BE2C (cell line): Measurements from ENCODE around the gene MYCN.

Experiments used
- DNase-seq: peaks from one replicate; pipeline ENCODE4 v3.0.0-alpha.2; 2020
- H3K27me3 ChIP-seq: fragments of 250-450 bp; sonication (Bioruptor Pico); 2 replicates; pipeline ENCODE4 v1.5.1; 2020; ENCODE audit warnings: mild to moderate bottlenecking
- H3K36me3 ChIP-seq: fragments of 250-450 bp; sonication (Bioruptor Pico); 2 replicates; pipeline ENCODE4 v1.5.1; 2020; ENCODE audit warnings: mild to moderate bottlenecking
- H3K4me1 ChIP-seq: fragments of 250-450 bp; sonication (Bioruptor Pico); 2 replicates; pipeline ENCODE4 v1.5.1; 2020
- H3K4me3 ChIP-seq: 2 replicates; pipeline ENCODE4 v1.5.1; 2011; ENCODE audit warnings: low read depth, low read length
- H3K9me3 ChIP-seq: fragments of 250-450 bp; sonication (Bioruptor Pico); 2 replicates; pipeline ENCODE4 v1.5.1; 2020
- CTCF ChIP-seq: IDR thresholded peaks from 2 replicates; pipeline ENCODE4 v1.5.1; 2012; ENCODE audit warnings: mild to moderate bottlenecking, low read depth, low read length

The MYCN gene

DNA sequence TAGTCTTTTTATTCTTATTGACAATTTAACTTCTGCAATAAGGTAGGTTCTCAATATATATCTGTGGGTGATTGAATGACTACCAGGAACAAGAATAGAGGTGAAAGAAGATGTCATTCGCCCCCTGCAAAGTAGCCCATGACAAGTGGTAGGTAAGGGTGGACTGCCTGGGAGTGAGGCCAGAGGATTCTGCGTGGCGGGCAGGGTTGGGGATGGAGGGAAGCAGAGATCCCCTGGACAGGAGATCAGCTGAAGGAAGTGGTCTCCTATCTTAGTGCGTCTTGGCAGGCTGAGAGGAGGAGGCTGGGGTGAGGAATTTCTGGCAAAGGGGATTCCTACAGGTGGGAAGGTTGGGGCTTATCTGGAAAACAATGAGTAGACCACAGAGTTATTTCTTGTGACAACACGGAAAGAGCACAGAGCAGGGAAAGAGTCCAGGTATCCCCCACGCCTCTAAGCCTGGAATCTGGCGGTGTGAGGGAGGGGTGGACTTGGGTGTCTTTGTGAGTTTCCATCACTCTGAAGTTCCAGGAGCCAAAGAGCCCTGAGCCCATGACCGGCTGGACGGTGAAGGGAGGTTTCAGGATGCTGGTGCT is 21.5 kb upstream of the MYCN start:
- Histone ChIP-seq H3K27me3 (no peaks in the 10 kb centered on the region), H3K36me3 (no peaks in the 10 kb centered on the region), H3K4me1 (peaks cover 3% of the 10 kb centered on the region; the same call in 1 of the 2 replicates), H3K4me3 (no peak overlapping the region), H3K9me3 (no peaks in the 10 kb centered on the region)
- DNase-seq, result no peak
- TF ChIP-seq CTCF, result no peak

DNA sequence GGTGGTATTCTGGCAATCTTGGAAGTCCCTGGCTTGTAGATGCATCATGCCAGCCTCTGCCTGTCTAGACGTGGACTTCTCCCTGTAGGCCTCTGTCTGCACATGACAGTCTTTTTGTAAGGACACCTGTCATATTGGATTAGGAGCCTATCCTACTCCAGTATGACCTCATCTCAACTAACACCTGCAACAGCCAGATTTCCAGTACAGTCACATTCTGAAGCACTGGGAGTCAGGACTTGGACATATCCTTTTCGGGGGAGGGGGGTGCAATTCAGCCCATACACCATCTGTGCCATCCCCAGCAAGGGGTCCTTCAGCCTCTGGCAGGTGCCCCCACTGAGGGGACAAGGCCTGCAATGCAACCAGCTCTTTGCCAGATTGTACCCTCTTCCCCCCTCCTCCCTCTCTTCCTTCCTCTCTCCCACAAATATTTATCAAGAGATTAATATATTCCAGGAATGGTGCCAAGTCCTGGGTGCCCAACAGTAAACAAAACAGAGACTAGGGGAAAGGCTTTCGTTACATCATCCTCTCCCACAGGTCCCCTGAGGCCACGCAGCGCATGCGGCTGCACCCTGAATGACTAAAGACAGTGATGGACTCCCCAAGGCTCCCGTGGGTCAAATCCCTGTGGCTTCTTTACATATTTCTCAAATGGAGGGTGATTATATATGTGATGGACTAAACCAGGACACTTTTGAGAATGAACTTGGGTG is 20.5 kb upstream of the MYCN start:
- Histone ChIP-seq H3K27me3 (no peaks in the 10 kb centered on the region), H3K36me3 (no peaks in the 10 kb centered on the region), H3K9me3 (no peaks in the 10 kb centered on the region; the same call in 1 of the 2 replicates), H3K4me3 (no peak overlapping the region), H3K4me1 (peaks cover 3% of the 10 kb centered on the region; the same call in 1 of the 2 replicates)
- peak; percentile 25 for DNase-seq
- no peak for TF ChIP-seq CTCF

- no peaks in the 10 kb centered on the region; the same call in 1 of the 2 replicates for H3K9me3 ChIP-seq
- no peak for TF ChIP-seq CTCF
- no peak overlapping the region for H3K4me3 ChIP-seq
- no peak for DNase-seq
- peaks cover 3% of the 10 kb centered on the region; the same call in 1 of the 2 replicates for H3K4me1 ChIP-seq
- no peaks in the 10 kb centered on the region for H3K36me3 ChIP-seq
- no peaks in the 10 kb centered on the region for H3K27me3 ChIP-seq
Observed at GRCh38 chr2:15920696-15921095, 19.7 kb upstream of the MYCN start.

DNA sequence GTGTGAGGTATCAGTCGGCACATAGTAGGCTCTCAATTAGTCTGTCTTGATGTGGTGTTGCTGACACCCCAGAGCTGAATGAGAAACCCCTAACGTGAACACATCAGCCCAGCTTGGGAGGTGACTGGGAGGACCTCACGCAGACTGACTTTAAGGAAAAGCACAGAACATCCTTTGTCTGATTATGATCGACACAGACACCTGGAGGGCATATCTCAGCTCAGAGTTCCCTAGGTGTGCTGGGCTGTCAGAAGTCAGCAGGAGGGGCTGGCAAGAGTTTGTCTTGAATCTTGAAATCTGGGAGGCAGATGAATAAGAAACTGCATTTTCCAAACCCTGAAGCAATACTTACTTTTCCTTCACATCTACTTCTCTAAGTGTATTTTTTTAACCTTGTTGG is 16.8 kb upstream of the MYCN start:
- Histone ChIP-seq H3K4me3 (no peak overlapping the region), H3K4me1 (peaks cover 3% of the 10 kb centered on the region; the same call in 1 of the 2 replicates), H3K27me3 (no peaks in the 10 kb centered on the region), H3K9me3 (no peaks in the 10 kb centered on the region; the same call in 1 of the 2 replicates), H3K36me3 (no peaks in the 10 kb centered on the region)
- no peak for DNase-seq
- TF ChIP-seq CTCF, result no peak

DNA sequence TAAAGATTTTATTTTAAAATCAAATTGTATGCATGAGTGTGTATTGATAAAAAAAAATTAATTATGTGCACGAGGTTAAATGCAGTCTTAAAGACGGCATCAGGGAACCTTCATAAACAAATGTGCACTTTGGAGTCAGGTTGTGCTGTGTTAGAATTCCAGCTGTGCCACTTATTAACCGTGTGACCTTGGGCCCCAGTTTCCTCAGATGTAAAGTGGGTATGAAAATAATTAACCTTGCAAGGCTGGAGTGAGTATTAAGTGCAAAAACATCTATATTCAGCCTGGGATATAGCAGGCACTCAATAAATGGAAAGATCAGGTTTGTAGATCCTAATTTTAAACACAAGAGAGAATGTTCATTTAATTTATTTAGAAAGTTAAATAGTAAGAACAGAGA is 14.5 kb upstream of the MYCN start:
- Histone ChIP-seq H3K27me3 (no peaks in the 10 kb centered on the region), H3K4me1 (no peaks in the 10 kb centered on the region), H3K4me3 (no peak overlapping the region), H3K36me3 (no peaks in the 10 kb centered on the region), H3K9me3 (no peaks in the 10 kb centered on the region; the same call in 1 of the 2 replicates)
- TF ChIP-seq CTCF, result no peak
- DNase-seq, result no peak

DNA sequence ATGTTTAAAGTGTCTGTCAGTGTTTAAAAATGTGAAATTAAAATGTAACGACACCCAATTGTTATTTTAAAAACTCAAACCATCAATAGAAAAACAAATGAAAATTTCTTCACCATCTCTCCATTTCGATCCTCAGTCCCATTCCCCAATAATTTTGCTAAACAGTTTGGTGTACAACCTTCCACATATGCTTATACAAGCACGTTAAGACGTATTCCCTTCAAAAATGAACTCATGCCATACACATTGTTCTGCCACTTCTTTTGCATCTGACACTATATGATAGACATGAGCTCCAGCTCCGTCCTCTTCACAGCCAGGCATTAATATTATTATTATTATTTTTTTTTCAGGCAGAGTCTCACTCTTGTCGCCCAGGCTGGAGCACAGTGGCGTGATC is 14.1 kb upstream of the MYCN start:
- Histone ChIP-seq H3K4me1 (no peaks in the 10 kb centered on the region), H3K27me3 (no peaks in the 10 kb centered on the region), H3K36me3 (no peaks in the 10 kb centered on the region), H3K9me3 (no peaks in the 10 kb centered on the region; the same call in 1 of the 2 replicates), H3K4me3 (no peak overlapping the region)
- no peak for TF ChIP-seq CTCF
- DNase-seq, result no peak
